GM12891 (cell line): Measurements from ENCODE around the gene RNF13.

ENCODE experiments used
- PAX5 ChIP-seq: IDR thresholded peaks from 2 replicates; pipeline ENCODE4 v1.6.1; 2011; ENCODE audit warnings: low read length, moderate library complexity, mild to moderate bottlenecking; ENCODE audit not compliant: insufficient read depth, severe bottlenecking
- POLR2A ChIP-seq: IDR thresholded peaks from 2 replicates; pipeline ENCODE4 v1.6.1; 2011; ENCODE audit warnings: low read depth, low read length, control low read depth
- POLR2AphosphoS5 ChIP-seq: IDR thresholded peaks from 2 replicates; pipeline ENCODE4 v1.6.1; 2011; ENCODE audit warnings: low read depth, low read length, control low read depth
- POU2F2 ChIP-seq: IDR thresholded peaks from 2 replicates; pipeline ENCODE4 v1.6.1; 2011; ENCODE audit warnings: low read depth, mild to moderate bottlenecking, control low read depth, low read length, moderate library complexity
- SPI1 ChIP-seq: IDR thresholded peaks from 2 replicates; pipeline ENCODE4 v1.6.1; 2011; ENCODE audit warnings: low read depth, low read length, control low read depth
- TAF1 ChIP-seq: IDR thresholded peaks from 2 replicates; pipeline ENCODE4 v1.6.1; 2011; ENCODE audit warnings: low read depth, low read length, control low read depth

GRCh38 chr3:149790698-149791097 lies 22.3 kb upstream of the RNF13 start:
- TF ChIP-seq TAF1 (no peak), POLR2A (no peak), POLR2AphosphoS5 (no peak), PAX5 (no peak), SPI1 (no peak), POU2F2 (no peak)
